ENCODE results near the gene HMGCS1.

DNA sequence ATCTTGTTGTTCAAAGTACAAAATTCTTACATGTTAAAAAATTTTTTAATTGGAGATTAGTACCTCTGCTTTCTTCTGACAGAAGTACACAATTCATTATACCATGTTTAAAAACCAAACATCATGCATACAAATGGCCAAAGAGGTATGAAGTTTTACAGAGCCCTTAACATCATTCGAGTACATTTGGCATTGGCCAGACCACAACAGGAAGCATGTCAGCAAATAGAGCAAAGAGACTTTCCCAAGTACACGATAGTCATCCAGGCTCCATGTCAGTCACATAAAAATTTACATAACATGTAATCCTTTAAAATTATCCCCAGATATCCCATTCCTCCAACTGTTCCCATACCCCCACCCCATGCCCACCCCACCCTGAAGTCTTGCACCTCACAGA, 22.5 kb downstream of the HMGCS1 start:
- TF ChIP-seq BHLHE40 (IDR thresholded peaks at IDR 0.05; ENCODE audit: low read length) (no peak), EP300 (IDR thresholded peaks at IDR 0.05; ENCODE audit: low read length) (no peak), SAFB (IDR thresholded peaks at IDR 0.05; ENCODE audit: borderline replicate concordance, low read depth, low read length) (no peak), NFYB (IDR thresholded peaks at IDR 0.05; ENCODE audit: extremely low read depth, insufficient read length) (no peak), BRCA1 (IDR thresholded peaks at IDR 0.05) (no peak), BRCA1 (CRISPR knock-in tag; IDR thresholded peaks at IDR 0.05) (no peak)
- TF ChIP-seq, protein P1, sequence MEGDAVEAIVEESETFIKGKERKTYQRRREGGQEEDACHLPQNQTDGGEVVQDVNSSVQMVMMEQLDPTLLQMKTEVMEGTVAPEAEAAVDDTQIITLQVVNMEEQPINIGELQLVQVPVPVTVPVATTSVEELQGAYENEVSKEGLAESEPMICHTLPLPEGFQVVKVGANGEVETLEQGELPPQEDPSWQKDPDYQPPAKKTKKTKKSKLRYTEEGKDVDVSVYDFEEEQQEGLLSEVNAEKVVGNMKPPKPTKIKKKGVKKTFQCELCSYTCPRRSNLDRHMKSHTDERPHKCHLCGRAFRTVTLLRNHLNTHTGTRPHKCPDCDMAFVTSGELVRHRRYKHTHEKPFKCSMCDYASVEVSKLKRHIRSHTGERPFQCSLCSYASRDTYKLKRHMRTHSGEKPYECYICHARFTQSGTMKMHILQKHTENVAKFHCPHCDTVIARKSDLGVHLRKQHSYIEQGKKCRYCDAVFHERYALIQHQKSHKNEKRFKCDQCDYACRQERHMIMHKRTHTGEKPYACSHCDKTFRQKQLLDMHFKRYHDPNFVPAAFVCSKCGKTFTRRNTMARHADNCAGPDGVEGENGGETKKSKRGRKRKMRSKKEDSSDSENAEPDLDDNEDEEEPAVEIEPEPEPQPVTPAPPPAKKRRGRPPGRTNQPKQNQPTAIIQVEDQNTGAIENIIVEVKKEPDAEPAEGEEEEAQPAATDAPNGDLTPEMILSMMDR (IDR thresholded peaks at IDR 0.05 in 2 of 3, conservative IDR thresholded peaks at IDR 0.05 in 1 of 3; ENCODE audit: insufficient read depth in 2 of 3, low read depth in 1 of 3, low read length in 3 of 3), result no peak
